Measurements from ENCODE around the gene QRSL1. TPM values are rescaled to one million over a fixed set of nuclear protein-coding genes. Genes with fewer than 3 reads are reported as not detected.

The QRSL1 gene
- total RNA-seq, 1 donor from 2014 or later, result 6.1 TPM

GRCh38 chr6:106674541-106675229 is 45.3 kb downstream of the QRSL1 start:
- TF ChIP-seq POLR2A (IDR thresholded peaks at IDR 0.05) (no peak), POLR2AphosphoS5 (IDR thresholded peaks at IDR 0.05; ENCODE audit: insufficient read depth in 1 of 2, low read depth in 1 of 2) (no peak), CTCF (IDR thresholded peaks at IDR 0.05) (no peak)
- no peaks in the 10 kb centered on the region for H3K36me3 ChIP-seq
- no peaks in the 10 kb centered on the region for H3K9me3 ChIP-seq
- no peak overlapping the region for H3K27ac ChIP-seq
- no peak overlapping the region for H3K4me3 ChIP-seq
- no peak for DNase-seq (ENCODE audit: extremely low spot score in 2 of 2)
- intact Hi-C loops (cut with DNase I), result no loop called here
- H3K4me1 ChIP-seq, result no peaks in the 10 kb centered on the region
- no peaks in the 10 kb centered on the region for H3K27me3 ChIP-seq

DNA sequence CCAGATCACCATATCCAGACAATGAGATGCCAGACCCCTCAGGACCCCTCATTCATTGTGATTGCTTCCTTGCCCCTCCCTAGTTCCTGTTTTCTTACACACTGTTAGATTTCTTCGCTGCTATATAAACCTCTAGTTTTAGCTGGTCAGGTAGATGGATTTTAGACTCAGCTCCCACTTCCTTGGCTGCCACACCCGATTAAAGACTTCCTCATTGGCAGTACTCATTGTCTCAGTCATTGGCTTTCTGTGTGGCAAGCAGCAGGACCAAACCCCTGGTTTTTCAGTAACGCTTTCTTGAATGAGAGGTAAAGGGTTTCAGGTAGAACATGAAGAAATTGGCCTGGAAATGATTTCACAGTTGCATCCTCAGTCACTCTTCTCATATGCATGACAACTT is 47.9 kb downstream of the QRSL1 start:
- intact Hi-C loops (cut with DNase I), result no loop called here
- DNase-seq (ENCODE audit: extremely low spot score in 2 of 2), result no peak
- H3K36me3 ChIP-seq, result no peaks in the 10 kb centered on the region
- no peaks in the 10 kb centered on the region for H3K9me3 ChIP-seq
- TF ChIP-seq POLR2AphosphoS5 (IDR thresholded peaks at IDR 0.05; ENCODE audit: insufficient read depth in 1 of 2, low read depth in 1 of 2) (no peak), CTCF (IDR thresholded peaks at IDR 0.05) (no peak), POLR2A (IDR thresholded peaks at IDR 0.05) (no peak)
- no peaks in the 10 kb centered on the region for H3K27me3 ChIP-seq
- no peak overlapping the region for H3K4me3 ChIP-seq
- no peak overlapping the region for H3K27ac ChIP-seq
- no peaks in the 10 kb centered on the region for H3K4me1 ChIP-seq

DNA sequence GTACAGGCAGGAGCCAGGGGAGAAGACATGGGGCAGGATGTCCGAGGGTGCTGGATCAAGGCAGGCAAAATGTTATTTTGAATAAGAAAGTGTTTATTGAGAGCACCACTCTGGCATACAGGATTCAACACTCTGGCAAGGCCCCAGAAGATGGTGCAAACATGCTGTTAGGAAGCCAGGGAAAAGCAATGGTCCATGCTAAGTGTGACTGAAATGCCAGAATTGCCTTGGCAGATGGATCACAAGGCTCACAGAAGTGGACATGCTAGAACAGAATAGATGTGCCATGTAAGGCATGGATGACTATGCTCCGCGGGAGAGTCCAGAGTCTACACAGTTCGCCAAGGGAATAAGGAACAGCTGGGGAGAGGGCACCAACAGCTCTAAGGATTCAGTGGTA is 54.6 kb downstream of the QRSL1 start:
- TF ChIP-seq CTCF (IDR thresholded peaks at IDR 0.05) (no peak), POLR2A (IDR thresholded peaks at IDR 0.05) (no peak), POLR2AphosphoS5 (IDR thresholded peaks at IDR 0.05; ENCODE audit: insufficient read depth in 1 of 2, low read depth in 1 of 2) (no peak)

DNA sequence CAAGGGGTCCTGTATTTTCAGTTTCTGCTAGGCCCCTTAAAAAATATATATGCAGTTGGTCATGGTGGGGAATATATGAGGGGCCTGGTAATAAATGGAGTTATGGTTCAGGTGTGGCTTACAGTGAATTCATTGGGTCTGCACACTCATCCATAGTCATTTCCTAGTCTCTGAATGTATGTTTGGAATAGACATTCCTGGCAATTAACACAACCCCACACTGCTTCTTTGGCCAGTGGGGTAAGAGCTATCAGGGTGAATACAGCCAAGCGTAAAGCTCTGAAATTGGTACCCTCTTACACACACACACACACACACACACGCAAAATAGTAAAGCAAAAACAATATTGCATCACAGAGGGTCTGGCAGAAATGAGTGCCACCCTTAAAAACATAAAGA is 56.5 kb downstream of the QRSL1 start:
- Histone ChIP-seq H3K36me3 (no peaks in the 10 kb centered on the region), H3K27me3 (no peaks in the 10 kb centered on the region), H3K9me3 (no peaks in the 10 kb centered on the region), H3K4me3 (no peak overlapping the region), H3K27ac (no peak overlapping the region), H3K4me1 (no peaks in the 10 kb centered on the region)
- TF ChIP-seq POLR2AphosphoS5 (IDR thresholded peaks at IDR 0.05; ENCODE audit: insufficient read depth in 1 of 2, low read depth in 1 of 2) (no peak), CTCF (IDR thresholded peaks at IDR 0.05) (no peak), POLR2A (IDR thresholded peaks at IDR 0.05) (no peak)
- DNase-seq (ENCODE audit: extremely low spot score in 2 of 2), result no peak
- intact Hi-C loops (cut with DNase I), result no loop called here

More for the DNA sequence above, 54.6 kb downstream of the QRSL1 start:
- intact Hi-C loops (cut with DNase I), result no loop called here
- Histone ChIP-seq H3K4me1 (no peaks in the 10 kb centered on the region), H3K9me3 (no peaks in the 10 kb centered on the region), H3K27ac (no peak overlapping the region), H3K27me3 (no peaks in the 10 kb centered on the region), H3K36me3 (no peaks in the 10 kb centered on the region), H3K4me3 (no peak overlapping the region)
- DNase-seq (ENCODE audit: extremely low spot score in 2 of 2), result no peak

DNA sequence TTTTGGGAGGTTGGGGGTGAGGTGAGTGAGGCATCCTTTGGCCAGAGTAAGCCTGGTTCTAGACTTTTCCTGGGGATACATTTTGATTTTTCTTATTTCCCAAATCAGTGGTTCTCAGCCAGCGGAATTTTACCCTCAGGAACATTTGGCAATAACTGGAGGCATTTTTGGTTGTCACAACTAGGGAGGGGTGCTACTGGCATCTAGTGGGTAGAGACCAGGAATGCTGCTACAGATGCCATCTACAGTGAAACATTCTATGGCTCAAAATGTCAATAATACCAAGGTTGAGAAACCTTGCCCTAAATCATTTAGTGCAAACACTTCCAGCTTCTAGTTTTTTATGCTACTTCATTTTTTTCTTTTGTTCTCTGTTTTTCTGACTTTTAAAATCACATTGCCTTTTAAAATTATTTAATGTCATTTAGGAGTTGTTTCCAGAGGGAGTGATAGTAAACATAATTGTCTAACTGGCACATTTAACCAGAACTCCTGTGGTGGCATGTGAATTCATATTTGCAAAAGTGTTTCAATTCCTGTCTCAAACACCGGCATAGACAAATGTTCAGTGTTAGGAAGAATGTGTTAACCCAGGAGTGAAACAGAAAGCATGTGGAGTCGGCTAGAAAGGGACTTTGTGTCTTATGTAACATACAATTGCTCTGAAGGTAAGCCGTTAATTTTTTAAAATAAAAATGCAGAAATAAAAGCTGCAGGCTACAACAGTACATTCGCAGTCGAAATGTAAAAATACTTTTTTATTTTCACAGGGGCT is 59.0 kb downstream of the QRSL1 start:
- no peak for DNase-seq (ENCODE audit: extremely low spot score in 2 of 2)
- Histone ChIP-seq H3K27ac (no peak overlapping the region), H3K36me3 (no peaks in the 10 kb centered on the region), H3K9me3 (no peaks in the 10 kb centered on the region), H3K4me3 (no peak overlapping the region), H3K27me3 (no peaks in the 10 kb centered on the region), H3K4me1 (no peaks in the 10 kb centered on the region)
- TF ChIP-seq POLR2A (IDR thresholded peaks at IDR 0.05), result no peak
- no peak for TF ChIP-seq CTCF (IDR thresholded peaks at IDR 0.05)
- no peak for TF ChIP-seq POLR2AphosphoS5 (IDR thresholded peaks at IDR 0.05; ENCODE audit: insufficient read depth in 1 of 2, low read depth in 1 of 2)
- intact Hi-C loops (cut with DNase I), result no loop called here
